ENCODE results near the gene GATAD2A.
A peak's percentile ranks its signal among the peaks of the same experiment; 100 is the strongest.

GATAD2A gene

GRCh38 chr19:19458110-19458816 is 52.8 kb downstream of the GATAD2A start:
- TF ChIP-seq, protein P1, sequence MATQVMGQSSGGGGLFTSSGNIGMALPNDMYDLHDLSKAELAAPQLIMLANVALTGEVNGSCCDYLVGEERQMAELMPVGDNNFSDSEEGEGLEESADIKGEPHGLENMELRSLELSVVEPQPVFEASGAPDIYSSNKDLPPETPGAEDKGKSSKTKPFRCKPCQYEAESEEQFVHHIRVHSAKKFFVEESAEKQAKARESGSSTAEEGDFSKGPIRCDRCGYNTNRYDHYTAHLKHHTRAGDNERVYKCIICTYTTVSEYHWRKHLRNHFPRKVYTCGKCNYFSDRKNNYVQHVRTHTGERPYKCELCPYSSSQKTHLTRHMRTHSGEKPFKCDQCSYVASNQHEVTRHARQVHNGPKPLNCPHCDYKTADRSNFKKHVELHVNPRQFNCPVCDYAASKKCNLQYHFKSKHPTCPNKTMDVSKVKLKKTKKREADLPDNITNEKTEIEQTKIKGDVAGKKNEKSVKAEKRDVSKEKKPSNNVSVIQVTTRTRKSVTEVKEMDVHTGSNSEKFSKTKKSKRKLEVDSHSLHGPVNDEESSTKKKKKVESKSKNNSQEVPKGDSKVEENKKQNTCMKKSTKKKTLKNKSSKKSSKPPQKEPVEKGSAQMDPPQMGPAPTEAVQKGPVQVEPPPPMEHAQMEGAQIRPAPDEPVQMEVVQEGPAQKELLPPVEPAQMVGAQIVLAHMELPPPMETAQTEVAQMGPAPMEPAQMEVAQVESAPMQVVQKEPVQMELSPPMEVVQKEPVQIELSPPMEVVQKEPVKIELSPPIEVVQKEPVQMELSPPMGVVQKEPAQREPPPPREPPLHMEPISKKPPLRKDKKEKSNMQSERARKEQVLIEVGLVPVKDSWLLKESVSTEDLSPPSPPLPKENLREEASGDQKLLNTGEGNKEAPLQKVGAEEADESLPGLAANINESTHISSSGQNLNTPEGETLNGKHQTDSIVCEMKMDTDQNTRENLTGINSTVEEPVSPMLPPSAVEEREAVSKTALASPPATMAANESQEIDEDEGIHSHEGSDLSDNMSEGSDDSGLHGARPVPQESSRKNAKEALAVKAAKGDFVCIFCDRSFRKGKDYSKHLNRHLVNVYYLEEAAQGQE (IDR thresholded peaks at IDR 0.05; ENCODE audit: insufficient read depth in 1 of 2, low read depth in 2 of 2, low read length in 2 of 2), result no peak
- TF ChIP-seq SIN3A (IDR thresholded peaks at IDR 0.05; ENCODE audit: borderline replicate concordance, insufficient read depth, low read length), result no peak
- no peak for TF ChIP-seq TAF1 (IDR thresholded peaks at IDR 0.05; ENCODE audit: borderline replicate concordance, insufficient read depth, low read length)
- no peak for TF ChIP-seq FOXP2 (optimal IDR thresholded peaks at IDR 0.05; ENCODE audit: borderline replicate concordance, extremely low read depth, extremely low read length, insufficient read depth)
- TF ChIP-seq POLR2AphosphoS5 (IDR thresholded peaks at IDR 0.05; ENCODE audit: low read depth, low read length), result no peak

DNA sequence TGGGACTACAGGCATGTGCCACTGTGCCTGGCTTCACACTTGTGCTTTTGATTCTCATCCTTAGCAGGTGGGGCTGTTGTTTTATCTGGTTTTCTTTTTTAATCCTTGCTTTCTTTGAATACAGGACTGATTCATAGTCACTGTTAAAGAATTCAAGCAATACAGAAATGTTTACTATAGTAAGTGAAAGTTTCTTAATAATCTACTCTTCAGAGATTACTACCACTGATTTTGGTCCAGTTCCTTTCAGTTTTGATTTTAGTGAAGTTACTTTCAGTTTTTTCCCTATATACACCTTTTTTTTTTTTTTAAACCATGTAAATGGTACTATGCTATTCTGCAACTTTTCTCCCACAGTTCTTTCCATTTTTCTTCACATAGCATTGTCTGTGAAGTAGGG is 53.6 kb downstream of the GATAD2A start:
- TF ChIP-seq, protein P1 (IDR thresholded peaks at IDR 0.05; ENCODE audit: insufficient read depth in 1 of 2, low read depth in 2 of 2, low read length in 2 of 2), result no peak
- no peak for TF ChIP-seq POLR2AphosphoS5 (IDR thresholded peaks at IDR 0.05; ENCODE audit: low read depth, low read length)
- no peak for TF ChIP-seq SIN3A (IDR thresholded peaks at IDR 0.05; ENCODE audit: borderline replicate concordance, insufficient read depth, low read length)
- TF ChIP-seq TAF1 (IDR thresholded peaks at IDR 0.05; ENCODE audit: borderline replicate concordance, insufficient read depth, low read length), result no peak

DNA sequence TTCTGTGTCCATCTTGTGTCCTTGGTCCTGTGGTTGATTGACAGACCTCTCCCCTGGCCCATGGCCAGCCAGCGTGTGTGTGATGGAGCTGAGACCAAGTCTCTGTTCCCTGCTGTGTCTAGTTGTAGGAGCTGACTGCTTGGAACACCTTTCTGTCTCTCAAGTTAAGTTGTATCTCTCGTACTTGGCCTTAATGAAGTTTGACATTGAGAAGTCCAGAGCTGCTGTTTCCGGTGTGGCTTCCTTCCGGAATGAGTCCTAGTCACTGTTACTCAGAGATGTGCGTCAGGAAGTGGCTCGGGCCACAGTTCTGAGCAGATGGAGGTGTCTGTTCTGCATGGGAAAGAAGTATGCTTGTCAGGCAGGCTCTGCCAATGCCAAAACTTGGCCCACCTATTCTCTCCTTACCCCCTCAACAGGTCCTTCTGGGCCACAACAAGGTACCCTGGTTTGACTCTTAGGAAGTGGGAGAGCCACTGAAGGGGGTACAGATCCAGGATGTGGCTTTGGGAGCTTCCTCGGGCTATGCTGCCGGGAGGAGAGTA is 54.3 kb downstream of the GATAD2A start:
- no peak for TF ChIP-seq TAF1 (IDR thresholded peaks at IDR 0.05; ENCODE audit: borderline replicate concordance, insufficient read depth, low read length)
- 0 out of 2 replicates have a peak, but pooled peaks have one; percentile 10 for TF ChIP-seq POLR2AphosphoS5 (IDR thresholded peaks at IDR 0.05; ENCODE audit: low read depth, low read length)
- no peak for TF ChIP-seq SIN3A (IDR thresholded peaks at IDR 0.05; ENCODE audit: borderline replicate concordance, insufficient read depth, low read length)

GRCh38 chr19:19460258-19460731 is 54.8 kb downstream of the GATAD2A start:
- TF ChIP-seq, protein P1 (IDR thresholded peaks at IDR 0.05; ENCODE audit: insufficient read depth in 1 of 2, low read depth in 2 of 2, low read length in 2 of 2), result no peak
- no peak for TF ChIP-seq SIN3A (IDR thresholded peaks at IDR 0.05; ENCODE audit: borderline replicate concordance, insufficient read depth, low read length)
- no peak for TF ChIP-seq TAF1 (IDR thresholded peaks at IDR 0.05; ENCODE audit: borderline replicate concordance, insufficient read depth, low read length)
- no peak for TF ChIP-seq POLR2AphosphoS5 (IDR thresholded peaks at IDR 0.05; ENCODE audit: low read depth, low read length)
- no peak for TF ChIP-seq FOXP2 (optimal IDR thresholded peaks at IDR 0.05; ENCODE audit: borderline replicate concordance, extremely low read depth, extremely low read length, insufficient read depth)

- TF ChIP-seq FOXP2 (optimal IDR thresholded peaks at IDR 0.05; ENCODE audit: borderline replicate concordance, extremely low read depth, extremely low read length, insufficient read depth), result peak; percentile 43
- TF ChIP-seq, protein P1 (IDR thresholded peaks at IDR 0.05; ENCODE audit: insufficient read depth in 1 of 2, low read depth in 2 of 2, low read length in 2 of 2), result no peak
- no peak for TF ChIP-seq TAF1 (IDR thresholded peaks at IDR 0.05; ENCODE audit: borderline replicate concordance, insufficient read depth, low read length)
Observed at GRCh38 chr19:19460761-19461265, 55.3 kb downstream of the GATAD2A start.
